GM21360 (cell line): ENCODE measurements around the gene ARHGAP15.
A peak's percentile ranks its signal among the peaks of the same experiment; 100 is the strongest.

Experiments used
- ATAC-seq: cut with Tn5 transposase; IDR thresholded peaks from one replicate; pipeline ENCODE4 v1.9.1; 2021; ENCODE audit warnings: mild to moderate bottlenecking, moderate library complexity; ENCODE audit not compliant: unreplicated experiment

The ARHGAP15 gene

DNA sequence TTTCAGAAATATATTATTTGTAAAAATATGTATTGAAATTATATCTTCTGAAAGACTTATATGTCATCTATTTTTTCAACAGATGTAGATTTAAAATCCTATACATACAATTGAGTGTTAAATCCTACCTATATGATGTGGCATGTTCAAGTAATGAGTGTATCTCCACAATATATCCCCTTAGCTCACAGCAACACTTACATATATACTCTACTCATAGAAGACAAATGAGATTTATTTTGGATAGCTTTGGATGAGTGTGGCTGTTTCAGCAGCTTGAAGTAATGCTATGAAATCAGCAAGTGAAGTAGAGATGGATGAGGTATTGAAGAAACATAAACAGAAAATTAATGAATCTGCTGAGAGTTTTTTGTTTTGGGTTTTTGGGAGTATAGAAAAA, 263.1 kb downstream of the ARHGAP15 start:
- ATAC-seq = no peak

DNA sequence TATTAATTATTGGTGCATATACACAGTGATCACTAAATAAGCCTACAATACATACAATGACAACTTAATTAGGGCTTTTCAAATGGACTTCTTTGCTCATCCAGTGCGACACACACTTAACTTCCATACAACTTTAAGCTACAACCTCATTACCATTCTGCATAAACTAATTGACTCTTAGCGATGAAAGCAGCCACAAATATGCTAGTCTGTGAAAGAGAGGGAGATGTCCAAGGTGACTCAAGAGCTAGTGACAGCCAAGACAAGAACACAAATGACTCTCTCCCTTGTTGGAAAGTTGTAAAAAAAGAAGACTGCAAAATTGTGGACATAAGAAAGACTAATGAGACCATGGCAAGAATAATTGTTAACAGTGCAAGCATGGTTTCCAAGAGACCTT, 264.8 kb downstream of the ARHGAP15 start:
- no peak for ATAC-seq

DNA sequence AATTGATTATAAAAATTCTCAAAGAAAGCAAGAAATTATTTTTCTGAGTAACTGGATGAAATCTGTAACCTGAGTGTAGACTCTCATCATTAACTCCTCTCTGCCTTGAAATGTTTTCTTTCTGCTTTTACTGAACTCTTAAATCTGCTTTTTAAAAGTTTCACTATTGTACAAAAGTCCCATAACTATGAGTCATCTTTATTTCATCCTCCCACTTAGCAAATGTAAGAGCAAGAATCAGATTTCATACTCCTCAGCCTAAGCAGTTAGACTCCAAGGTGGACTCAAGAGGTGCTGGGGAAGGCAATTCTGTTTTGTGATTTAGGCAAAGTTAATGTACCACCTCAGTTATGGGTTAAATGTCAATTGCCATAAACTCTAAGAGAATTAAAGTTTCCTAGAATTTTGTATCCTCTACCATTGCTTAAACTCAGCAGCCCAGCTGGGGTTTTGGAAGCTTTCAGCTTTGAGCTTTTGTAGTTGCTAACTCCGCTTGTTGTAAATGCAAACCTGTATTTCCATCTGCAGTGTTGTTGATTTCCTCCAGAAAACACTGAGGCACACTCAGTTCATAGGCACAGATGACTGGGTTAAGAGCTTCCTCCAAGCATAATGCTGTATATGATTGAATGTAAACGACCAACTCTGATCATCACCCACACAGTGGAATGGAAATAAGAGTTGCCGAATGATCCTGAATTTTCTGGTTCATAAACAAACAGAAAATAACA, 268.8 kb downstream of the ARHGAP15 start:
- ATAC-seq = peak; percentile 89

DNA sequence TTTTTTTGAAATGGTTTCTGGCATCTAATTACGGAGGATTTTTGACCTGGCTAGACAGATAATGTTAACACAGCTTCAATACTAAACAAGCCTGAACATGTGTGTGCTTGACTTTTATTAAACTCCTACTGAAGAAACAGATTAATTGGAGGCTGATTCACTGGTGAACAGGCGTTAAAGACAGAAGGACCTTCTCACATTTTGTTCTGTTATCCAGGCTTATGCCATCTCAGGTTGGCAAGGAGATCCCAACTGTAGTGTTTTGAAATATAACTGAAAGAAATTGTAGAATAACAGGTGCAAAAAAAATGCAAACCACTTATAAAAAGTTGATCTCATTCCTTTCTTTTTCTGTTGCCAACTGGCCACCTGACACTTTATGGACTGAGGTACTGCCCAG, 269.6 kb downstream of the ARHGAP15 start:
- ATAC-seq = no peak

DNA sequence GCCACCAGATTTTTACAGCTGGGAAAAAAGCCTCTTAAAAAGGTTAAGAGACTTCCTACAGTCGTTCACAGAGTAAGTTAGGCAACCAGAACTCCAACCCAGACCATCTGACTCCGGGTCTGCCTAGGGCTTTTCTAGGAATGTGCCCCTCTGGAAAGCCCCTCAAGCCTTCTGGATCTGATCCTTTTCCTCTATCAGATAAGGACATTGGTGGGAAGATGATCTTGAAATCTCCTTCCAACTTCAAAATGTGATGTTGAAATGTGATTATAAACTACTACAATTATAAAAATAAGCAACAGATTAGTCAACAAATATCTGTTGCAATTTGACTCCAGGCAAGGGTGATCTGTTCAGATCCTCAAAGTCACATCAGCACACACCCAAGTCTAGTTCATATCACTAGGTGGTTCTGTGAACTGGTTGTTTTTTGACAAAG, 270.4 kb downstream of the ARHGAP15 start:
- no peak for ATAC-seq

DNA sequence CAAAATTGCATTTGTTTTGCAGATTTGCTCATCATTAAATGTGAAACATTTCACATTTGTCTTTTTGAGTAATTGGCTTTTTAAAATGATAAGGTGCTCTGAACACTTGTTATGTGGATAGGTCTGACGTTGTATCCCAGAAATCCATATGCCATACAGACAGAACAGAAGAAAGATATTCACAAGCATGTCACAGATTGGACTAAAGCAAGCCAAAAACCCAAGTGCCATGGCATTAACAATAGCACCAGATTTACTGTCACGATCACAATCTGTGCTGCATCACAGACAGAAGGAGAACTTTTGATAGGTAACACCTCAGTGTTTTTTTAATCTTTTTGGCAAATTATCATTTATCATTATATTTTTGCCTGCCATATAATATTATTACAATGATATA, 272.6 kb downstream of the ARHGAP15 start:
- no peak for ATAC-seq

DNA sequence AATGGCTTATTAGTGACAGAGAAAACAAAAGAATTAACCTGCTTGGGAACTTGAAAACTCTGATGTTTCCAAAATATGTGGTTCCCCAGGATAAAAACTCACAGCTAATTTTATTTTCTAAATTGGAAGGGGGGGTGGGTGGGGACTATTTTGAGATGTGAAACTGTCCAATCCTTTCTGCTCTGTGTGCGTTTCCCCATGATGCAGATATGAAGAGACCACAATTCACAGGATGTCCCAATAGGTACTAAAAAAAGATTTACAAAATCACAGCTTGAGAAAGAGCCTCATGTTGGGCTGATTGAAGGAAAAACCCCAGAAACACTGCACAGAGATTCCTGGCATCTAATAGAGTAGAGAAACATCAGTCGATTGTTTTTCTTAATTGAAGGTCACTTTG, 273.2 kb downstream of the ARHGAP15 start:
- ATAC-seq = no peak

DNA sequence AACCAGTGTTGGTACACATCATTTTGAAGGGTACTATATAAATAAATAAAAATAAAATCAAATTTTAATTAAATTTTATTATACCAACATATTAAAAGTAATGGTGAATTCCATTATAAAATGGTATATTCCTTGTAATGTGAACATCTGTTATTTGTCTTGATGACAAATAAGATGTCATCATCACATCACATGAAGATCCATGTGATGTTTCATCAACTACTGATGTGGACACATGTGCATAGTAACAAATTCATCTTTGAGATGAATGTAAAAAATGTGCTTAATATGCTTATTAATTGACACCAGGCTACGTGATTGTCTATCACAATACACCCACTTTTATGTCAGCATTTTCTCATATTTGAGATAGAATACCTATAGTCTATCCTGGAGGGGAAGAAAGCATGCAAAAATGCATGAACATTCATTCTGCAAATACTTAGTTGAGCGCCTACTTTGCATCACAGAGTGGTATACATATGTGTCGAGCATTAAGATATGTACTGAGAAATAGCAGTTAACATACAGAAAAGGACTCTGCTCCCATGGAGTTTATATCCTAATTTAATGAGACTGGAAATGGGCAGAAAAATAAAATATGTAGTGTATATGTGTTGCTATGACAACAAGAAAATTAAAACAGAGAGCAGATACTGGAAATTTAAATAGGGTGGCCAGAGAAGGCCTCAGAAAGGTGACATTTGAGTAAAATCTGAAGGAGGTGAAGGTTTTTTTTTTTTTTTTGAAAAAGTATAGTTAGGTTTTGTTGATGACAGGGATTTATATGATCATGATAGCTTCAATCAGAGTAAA, 281.1 kb downstream of the ARHGAP15 start:
- ATAC-seq = no peak

DNA sequence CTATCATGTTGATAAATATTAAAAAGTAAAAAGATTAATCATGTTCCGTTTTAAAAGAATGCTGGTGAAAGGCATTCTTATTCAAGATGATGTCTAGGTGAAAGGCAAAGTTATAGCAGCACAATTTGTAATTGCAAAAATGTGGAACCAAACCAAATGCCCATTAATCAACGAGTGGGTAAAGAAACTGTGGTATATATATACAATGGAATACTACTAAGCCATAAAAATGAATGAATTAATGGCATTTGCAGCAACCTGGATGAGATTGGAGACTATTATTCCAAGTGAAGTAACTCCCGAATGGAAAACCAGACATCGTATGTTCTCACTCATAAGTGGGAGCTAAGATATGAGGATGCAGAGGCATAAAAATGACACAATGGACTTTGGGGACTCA, 286.4 kb downstream of the ARHGAP15 start:
- ATAC-seq = no peak

DNA sequence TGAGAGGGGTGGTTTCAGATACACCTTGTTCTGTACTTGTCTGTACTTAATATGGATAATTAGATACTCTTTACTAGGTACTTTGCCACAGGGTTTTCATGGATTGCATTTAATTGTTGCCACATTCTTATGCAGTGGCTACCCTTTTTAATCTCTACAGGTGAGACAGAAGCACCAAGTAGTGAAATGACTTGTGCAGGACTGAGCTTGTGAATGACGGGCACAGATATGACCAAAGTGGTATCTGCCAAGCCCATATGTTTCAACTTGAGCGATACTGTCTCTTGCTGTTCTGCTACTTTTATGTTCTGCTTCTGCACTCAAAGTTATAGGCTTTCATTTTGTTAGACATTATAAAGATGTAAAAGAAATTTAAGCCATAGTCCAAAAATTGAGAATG, 288.2 kb downstream of the ARHGAP15 start:
- ATAC-seq = no peak

DNA sequence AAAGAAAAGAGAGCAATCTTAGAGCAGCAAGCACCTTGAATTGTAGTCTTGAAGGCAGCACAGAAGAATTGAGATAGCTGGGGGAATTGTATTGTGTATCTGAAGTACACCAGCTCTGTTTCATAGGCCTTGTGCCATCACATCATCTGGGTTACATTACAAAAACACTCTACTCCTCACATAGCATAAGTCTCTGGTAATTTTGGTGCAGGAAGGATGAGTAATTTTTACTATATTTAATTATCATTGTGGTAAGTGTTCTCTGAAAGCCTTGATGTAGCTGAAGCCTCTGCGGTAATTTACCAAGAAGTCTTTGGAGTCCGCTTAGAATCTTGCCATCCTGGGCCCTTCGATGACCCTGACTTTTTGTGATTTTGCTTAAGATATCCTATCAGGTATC, 291.1 kb downstream of the ARHGAP15 start:
- no peak for ATAC-seq

DNA sequence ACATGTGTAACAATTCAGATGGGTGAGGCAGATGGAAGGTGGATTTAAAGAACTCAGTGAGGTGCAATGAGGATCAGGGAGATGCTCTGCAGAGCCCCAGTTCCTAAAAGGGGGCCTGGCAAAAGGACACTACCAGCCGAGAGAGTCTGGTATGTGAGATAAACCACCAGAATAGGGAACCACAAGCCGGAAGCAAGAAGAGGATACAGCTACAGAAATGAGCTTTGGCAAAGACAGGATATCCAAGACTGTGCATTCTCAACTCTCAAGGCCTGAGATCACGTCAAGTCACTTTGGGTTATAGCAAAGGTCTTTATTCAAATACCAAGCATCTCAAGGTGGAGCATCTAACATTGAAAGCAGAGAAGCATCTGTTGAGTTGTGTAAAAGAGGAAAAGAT, 293.5 kb downstream of the ARHGAP15 start:
- no peak for ATAC-seq

DNA sequence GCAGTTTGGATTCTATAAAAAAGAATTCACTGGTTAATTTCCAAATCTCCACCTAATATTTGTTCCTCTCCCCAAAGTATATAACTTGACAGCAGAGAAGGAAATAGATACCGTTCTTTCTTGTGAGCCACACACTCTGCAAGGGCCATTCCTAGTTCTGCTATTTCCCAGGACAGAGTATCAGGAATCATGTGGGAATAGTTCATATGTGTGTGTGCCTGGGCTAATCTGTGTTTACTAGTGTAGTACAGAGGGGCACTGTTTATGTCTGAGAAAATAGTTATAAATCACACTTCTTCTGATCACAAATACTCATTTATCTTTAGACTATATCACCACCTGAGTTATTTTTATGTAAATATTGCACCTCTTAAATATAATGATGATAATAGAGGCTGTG, 296.7 kb downstream of the ARHGAP15 start:
- ATAC-seq = no peak

DNA sequence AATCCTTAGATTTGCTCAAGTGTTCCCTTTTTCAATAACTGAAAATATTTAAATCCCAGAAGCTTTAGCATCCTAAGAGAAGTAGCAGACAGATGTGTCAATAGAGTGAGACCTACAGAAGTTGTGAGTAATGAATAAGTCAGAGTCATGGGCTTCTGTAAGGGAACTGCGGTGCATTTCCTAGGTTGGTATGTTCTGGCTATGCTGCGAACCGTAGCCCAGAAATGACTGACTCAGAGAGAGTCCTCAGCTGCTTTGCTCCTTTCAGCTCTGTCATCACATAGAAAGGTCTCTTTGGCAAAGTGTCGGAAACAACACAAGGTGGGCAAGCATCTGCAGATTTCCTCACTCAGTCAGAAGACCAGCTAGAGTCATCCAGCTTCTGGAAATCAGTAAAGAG, 297.1 kb downstream of the ARHGAP15 start:
- no peak for ATAC-seq

DNA sequence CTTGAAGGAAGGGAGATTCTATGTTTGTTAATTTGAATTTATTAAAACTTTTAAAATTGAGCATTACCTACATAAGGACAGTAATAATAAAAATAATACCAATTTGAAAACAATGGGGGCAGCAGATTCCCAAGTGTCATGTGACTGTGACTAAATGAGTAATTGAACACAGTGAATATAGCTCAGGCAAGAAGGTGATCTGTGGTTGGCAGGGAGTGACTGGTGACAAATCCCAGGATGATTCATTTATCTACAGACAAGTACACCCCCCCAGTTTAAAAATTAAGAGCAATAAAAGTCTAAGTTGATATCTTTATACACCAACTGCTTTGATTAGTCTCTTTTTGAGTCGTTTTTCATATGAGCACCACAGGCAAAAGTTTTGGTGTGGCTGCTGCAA, 299.5 kb downstream of the ARHGAP15 start:
- ATAC-seq = no peak

DNA sequence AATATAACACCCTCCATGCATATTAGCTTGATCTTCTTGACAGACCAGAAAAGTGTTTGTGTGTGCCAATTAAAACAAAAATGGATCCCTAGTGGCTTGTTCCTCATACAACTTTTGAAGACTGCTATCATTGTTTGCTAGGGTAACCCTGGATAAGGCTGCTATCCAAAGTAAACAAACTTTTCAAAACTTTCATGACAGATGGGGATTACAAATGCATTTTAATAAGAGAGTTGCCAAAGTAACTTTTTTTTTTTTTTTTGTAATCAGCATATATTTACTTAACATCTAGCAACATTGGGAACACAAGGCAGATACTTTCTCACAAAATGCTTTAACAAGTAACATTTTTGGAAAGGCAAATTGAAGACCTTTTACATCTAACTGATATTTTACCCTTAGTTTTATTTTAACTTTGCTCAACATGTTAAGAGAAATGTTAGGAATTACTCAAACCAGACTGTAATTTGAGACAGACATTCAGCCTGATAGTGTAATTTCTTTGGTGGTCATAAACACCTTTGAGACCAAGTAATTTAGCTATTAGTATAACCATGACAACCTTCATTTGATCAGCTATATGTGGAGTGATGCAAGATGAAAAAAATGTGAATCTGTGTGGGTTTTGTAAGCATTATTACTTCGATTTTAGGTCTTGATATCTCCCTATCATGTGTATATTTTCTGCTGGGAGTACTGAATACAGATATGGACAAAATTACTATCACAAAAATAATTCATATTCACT, 300.9 kb downstream of the ARHGAP15 start:
- ATAC-seq = no peak

DNA sequence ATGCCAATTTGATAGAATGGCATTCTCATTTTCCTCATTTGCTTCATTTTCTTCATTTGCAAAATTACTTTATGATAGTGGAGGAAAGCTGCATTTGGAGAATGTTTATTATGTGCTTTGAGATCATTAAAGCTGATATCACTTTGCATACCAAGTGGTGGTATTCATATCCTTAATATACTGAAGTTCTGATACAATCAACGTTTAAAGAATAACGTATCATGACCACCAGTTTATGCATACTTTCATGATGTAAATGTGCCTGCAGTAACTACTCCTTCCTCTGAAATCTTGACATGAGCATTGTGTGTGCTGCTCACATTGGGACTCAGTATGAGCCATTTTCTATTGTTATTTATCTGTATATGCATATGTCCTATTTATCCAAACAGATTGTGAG, 302.1 kb downstream of the ARHGAP15 start:
- ATAC-seq = no peak

DNA sequence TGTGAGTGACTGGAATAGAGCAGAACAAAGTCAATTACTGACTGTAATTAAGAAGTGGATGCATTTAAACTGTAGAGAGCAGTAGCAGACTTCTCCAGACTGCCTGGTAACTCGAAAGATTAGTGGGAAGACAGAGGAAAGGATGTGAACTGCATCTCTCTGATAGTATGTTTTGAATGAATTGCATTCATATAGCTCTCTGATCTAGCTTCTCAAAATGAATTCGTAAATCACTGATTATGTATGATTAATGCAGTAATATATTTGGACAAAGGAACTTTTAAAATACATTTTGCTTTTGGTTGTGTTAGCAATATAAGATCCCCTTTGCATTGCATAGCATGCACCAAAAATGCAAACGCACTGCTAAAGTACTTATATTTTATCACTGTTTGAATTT, 304.0 kb downstream of the ARHGAP15 start:
- ATAC-seq = no peak

DNA sequence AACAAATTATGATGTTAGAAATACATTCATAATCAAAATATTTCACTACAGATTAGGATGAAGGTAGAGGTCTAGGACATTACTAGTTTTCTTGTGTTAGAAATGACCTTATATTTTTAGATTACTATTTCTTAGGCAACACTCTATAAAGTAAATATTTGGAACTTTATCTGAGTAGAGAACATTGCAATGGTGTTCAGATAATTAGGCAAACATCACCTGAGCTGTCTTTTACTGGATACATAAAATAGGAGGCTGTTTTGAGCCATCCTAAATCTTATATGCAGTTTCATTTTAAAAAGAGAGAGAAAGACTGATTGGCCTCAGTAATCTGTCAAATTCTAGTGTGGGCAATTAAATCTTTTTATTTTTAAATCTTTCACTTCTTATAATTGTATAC, 304.6 kb downstream of the ARHGAP15 start:
- no peak for ATAC-seq

DNA sequence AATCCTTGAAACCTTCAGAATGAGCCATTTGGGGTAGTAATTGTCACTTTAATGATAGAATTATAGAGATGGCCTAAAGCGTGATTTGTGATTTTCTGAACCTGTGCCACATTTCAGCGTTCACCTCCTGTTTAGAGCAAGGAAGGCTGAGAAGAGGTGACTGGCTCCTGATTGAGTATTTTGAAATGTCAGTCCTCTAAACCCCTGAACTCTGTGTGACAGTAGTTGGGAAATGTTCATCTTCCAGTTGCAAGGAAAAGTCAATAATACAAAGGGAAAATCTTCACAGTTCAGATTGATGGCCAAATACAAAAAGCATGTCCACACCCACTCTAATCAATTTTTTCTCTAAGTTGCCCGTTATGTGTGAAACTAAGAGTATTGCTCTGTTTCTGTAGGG, 305.2 kb downstream of the ARHGAP15 start:
- ATAC-seq = no peak

DNA sequence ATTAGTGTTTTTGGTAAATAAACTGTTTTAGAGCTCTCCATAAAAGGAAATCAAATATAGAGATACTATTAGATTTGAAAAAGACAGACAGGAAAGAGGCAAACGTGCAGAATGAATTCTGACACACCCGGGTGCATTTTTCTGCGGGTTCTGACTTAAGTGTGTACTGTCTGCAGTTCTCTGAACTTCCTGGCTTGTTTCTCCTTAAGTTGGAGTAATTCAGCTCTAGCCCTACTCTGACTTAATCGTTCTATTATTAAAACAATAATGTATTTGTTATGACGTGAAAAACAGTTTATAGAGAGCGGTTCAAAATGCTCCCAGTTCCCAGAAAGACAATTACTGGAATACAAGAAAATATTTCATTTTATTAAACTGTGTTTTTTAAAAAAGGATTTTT, 305.9 kb downstream of the ARHGAP15 start:
- ATAC-seq = no peak

DNA sequence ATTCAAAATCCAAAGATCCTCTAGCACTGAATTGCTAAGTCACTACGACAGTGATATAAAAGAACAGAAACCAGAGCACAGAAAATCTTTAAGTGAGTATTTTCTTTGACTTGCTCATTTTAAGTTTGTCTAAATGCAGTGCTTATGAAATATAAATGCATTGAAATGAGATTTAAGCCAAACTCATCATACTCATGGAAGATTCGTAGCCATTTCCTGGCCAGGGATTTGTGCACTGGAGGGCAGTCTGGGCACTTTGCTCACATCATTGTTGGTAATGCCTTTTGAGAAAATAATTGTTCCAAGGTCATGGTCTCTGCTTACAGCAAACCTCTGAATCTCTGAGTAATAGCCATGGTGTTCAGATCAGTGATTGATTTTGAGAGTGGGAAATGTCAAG, 307.7 kb downstream of the ARHGAP15 start:
- no peak for ATAC-seq
